K562 (cell line): ENCODE data around the gene PRPF6. TPM values are rescaled to one million over a fixed set of nuclear protein-coding genes. Genes with fewer than 3 reads are reported as not detected.

ENCODE experiments used
- ATF7 ChIP-seq: fragments of 450-650 bp; IDR thresholded peaks from 2 replicates; pipeline ENCODE4 v1.7.1; 2014; ENCODE audit warnings: mild to moderate bottlenecking, moderate library complexity
- BMI1 ChIP-seq: fragments of 150-350 bp; IDR thresholded peaks from 2 replicates; pipeline ENCODE4 v1.6.1; 2014; ENCODE audit warnings: low read length
- GTF3C2 ChIP-seq: IDR thresholded peaks from 3 replicates; pipeline ENCODE4 v1.6.1; 2011; ENCODE audit warnings: borderline replicate concordance, mild to moderate bottlenecking, moderate library complexity; ENCODE audit not compliant: insufficient read length; ENCODE audit errors: extremely low read depth
- HNRNPL ChIP-seq: fragments of 200-400 bp; formaldehyde crosslinking; IDR thresholded peaks from 2 replicates; pipeline ENCODE4 v1.6.1; 2017; ENCODE audit warnings: low read depth, mild to moderate bottlenecking, low read length
- JUNB ChIP-seq: fragments of 450-650 bp; formaldehyde crosslinking; conservative IDR thresholded peaks from 2 replicates; pipeline ENCODE4 v1.4.0; 2020; ENCODE audit warnings: mild to moderate bottlenecking
- KDM4B ChIP-seq, 2 experiments: fragments of 450-650 bp in 1 of 2; sonication (generic) in 1 of 2; IDR thresholded peaks; 2 replicates each; pipeline ENCODE4 v1.6.1; 2016 to 2017; ENCODE audit warnings: borderline replicate concordance in 2 of 2, antibody characterized with exemption in 1 of 2, low read depth in 1 of 2, mild to moderate bottlenecking in 1 of 2
- PHF20 ChIP-seq: fragments of 450-650 bp; IDR thresholded peaks from 2 replicates; pipeline ENCODE4 v1.6.1; 2018; ENCODE audit not compliant: partially characterized antibody
- SNIP1 ChIP-seq: fragments of 450-650 bp; IDR thresholded peaks from 2 replicates; pipeline ENCODE4 v1.7.1; 2017; ENCODE audit warnings: low read depth, mild to moderate bottlenecking
- polyA plus RNA-seq, 8 experiments: library from polyadenylated mRNA; depleted of rRNA in 4 of 8; stranded (reverse) in 5 of 8; unstranded in 3 of 8; fragments of >200 nt; fragmentation: Nextera tagmentation in 2 of 8; fragmentation: Illumina TruSeq in 1 of 8; extraction: Ambion mirVana in 2 of 8; extraction: Trizol in 1 of 8; gene quantifications; 2 replicates each; pipeline versions ENCODE4 v1.2.1 to v1.2.3, GENCODE V29; 2011 to 2014; ENCODE audit warnings: inconsistent platforms in 1 of 8, missing spikeins in 1 of 8
- total RNA-seq, 7 experiments: library from RNA; depleted of rRNA in 6 of 7; stranded (reverse); fragments of >200 nt in 6 of 7; fragmentation: Illumina TruSeq in 2 of 7; extraction: Trizol in 2 of 7; gene quantifications; 2 replicates each; pipeline versions ENCODE4 v1.2.1 to v1.2.3, GENCODE V29; 2011 to 2021; ENCODE audit warnings: low replicate concordance in 1 of 7

Gene PRPF6
- total and polyA plus RNA-seq, 9 of the 15 experiments (the other 6 are each of a cell fraction or from before 2014, with no cell fraction given) = 4.2 to 83.2 (median 59.9) TPM

GRCh38 chr20:64022671-64023360 is 41.9 kb downstream of the PRPF6 start (continued):
- TF ChIP-seq JUNB (CRISPR knock-in tag) (no peak), ATF7 (no peak), KDM4B (IDR thresholded peaks at IDR 0.05; ENCODE audit: borderline replicate concordance in 2 of 2, low read depth in 1 of 2) (no peak), BMI1 (no peak), PHF20 (no peak), HNRNPL (no peak), SNIP1 (no peak), GTF3C2 (no peak)
